ENCODE measurements around the gene OPRPN.

Gene OPRPN

DNA sequence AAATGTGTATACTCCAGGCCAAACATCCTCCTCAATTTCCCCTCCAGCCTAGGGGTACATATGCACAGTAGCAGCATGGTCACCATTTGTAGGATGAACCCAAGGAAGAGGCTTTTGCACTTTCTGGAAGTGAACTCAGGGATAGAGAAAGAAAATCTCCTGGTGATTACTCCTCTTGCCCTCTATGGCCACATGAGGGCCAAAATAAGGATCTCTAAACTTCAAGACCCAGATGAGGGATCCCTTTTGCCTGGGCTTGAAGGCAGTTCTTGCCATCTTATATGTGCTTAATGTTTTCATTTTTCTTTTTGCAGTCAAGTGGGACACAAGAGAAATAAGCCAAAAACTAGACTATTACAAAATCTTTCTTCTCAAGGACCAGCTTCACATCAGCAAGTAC is 44.7 kb downstream of the OPRPN start:
- peaks cover 1% of the 10 kb centered on the region for H3K4me1 ChIP-seq (ENCODE audit: insufficient read depth, low read length, severe bottlenecking)
- no peaks in the 10 kb centered on the region for H3K79me2 ChIP-seq (ENCODE audit: insufficient read depth, low read length)
- TF ChIP-seq, protein P1, sequence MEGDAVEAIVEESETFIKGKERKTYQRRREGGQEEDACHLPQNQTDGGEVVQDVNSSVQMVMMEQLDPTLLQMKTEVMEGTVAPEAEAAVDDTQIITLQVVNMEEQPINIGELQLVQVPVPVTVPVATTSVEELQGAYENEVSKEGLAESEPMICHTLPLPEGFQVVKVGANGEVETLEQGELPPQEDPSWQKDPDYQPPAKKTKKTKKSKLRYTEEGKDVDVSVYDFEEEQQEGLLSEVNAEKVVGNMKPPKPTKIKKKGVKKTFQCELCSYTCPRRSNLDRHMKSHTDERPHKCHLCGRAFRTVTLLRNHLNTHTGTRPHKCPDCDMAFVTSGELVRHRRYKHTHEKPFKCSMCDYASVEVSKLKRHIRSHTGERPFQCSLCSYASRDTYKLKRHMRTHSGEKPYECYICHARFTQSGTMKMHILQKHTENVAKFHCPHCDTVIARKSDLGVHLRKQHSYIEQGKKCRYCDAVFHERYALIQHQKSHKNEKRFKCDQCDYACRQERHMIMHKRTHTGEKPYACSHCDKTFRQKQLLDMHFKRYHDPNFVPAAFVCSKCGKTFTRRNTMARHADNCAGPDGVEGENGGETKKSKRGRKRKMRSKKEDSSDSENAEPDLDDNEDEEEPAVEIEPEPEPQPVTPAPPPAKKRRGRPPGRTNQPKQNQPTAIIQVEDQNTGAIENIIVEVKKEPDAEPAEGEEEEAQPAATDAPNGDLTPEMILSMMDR (IDR thresholded peaks at IDR 0.05; ENCODE audit: low read length): no peak
- TF ChIP-seq EZH2 (IDR thresholded peaks at IDR 0.05; ENCODE audit: borderline replicate concordance, low read length): no peak
- no peaks in the 10 kb centered on the region for H3F3A ChIP-seq (ENCODE audit: insufficient read depth, low read length)
- no peaks in the 10 kb centered on the region for H3K36me3 ChIP-seq (ENCODE audit: insufficient read depth, low read length)
- H3K4me3 ChIP-seq (ENCODE audit: low read depth, low read length, poor library complexity, severe bottlenecking): no peak overlapping the region
- H4K20me1 ChIP-seq (ENCODE audit: insufficient read depth, low read length): no peaks in the 10 kb centered on the region
- no peaks in the 10 kb centered on the region for H3K9me3 ChIP-seq (ENCODE audit: low read length)
- no peak overlapping the region for H3K27ac ChIP-seq (ENCODE audit: low read depth, low read length, poor library complexity, severe bottlenecking)
- H2AFZ ChIP-seq (ENCODE audit: low read length): no peak overlapping the region
- no peaks in the 10 kb centered on the region for H3K9me2 ChIP-seq (ENCODE audit: low read depth, low read length)
- no peak overlapping the region for H3K4me2 ChIP-seq (ENCODE audit: low read length)
- no peaks in the 10 kb centered on the region for H3K27me3 ChIP-seq (ENCODE audit: insufficient read depth, low read length)
- no peak overlapping the region for H3K9ac ChIP-seq (ENCODE audit: low read length)

DNA sequence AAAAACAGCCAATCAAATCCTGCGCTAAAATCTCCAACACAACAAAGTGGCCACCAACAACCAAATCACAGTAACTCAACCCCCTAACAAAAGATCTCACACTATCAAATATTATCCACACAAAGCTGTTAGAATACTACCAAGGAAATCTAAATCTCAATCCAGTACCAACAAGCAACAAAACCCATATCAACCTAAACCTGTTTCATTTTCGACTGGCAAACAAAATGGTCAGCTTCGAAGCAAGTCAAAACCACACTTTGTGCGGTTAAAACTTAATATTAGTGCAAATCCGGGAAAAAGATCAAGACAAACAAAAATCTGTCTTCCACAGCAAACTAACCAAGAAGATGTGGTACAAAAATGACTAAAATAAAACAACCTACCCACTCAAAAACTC is 45.6 kb downstream of the OPRPN start:
- H2AFZ ChIP-seq (ENCODE audit: low read length): no peak overlapping the region
- no peak overlapping the region for H3K4me3 ChIP-seq (ENCODE audit: low read depth, low read length, poor library complexity, severe bottlenecking)
- H3K27ac ChIP-seq (ENCODE audit: low read depth, low read length, poor library complexity, severe bottlenecking): no peak overlapping the region
- no peaks in the 10 kb centered on the region for H3K27me3 ChIP-seq (ENCODE audit: insufficient read depth, low read length)
- H3K36me3 ChIP-seq (ENCODE audit: insufficient read depth, low read length): no peaks in the 10 kb centered on the region
- no peak overlapping the region for H3K4me2 ChIP-seq (ENCODE audit: low read length)
- no peaks in the 10 kb centered on the region for H3K9me3 ChIP-seq (ENCODE audit: low read length)
- no peaks in the 10 kb centered on the region for H3K9me2 ChIP-seq (ENCODE audit: low read depth, low read length)
- TF ChIP-seq, protein P1 (IDR thresholded peaks at IDR 0.05; ENCODE audit: low read length): no peak
- no peak for TF ChIP-seq EZH2 (IDR thresholded peaks at IDR 0.05; ENCODE audit: borderline replicate concordance, low read length)
- no peaks in the 10 kb centered on the region for H4K20me1 ChIP-seq (ENCODE audit: insufficient read depth, low read length)
- H3K4me1 ChIP-seq (ENCODE audit: insufficient read depth, low read length, severe bottlenecking): no peaks in the 10 kb centered on the region
- H3K79me2 ChIP-seq (ENCODE audit: insufficient read depth, low read length): no peaks in the 10 kb centered on the region
- no peaks in the 10 kb centered on the region for H3F3A ChIP-seq (ENCODE audit: insufficient read depth, low read length)
- H3K9ac ChIP-seq (ENCODE audit: low read length): no peak overlapping the region

DNA sequence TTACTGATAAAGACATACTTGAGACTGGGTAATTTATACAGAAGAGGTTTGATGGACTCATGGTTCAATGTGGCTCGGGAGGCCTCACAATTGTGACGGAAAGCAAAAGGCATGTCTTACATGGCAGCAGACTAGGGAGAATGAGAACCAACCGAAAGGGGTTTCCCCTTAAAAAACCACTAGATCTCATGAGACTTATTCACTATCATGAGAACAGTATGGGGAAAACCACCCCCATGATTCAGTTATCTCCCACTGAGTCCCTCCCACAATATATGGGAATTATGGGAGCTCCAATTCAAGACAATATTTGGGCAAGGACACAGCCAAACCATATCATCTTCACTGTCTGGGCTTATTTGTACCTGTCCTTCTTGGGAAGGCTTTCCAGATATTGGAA is 51.5 kb downstream of the OPRPN start:
- no peak overlapping the region for H3K27ac ChIP-seq (ENCODE audit: low read depth, low read length, poor library complexity, severe bottlenecking)
- H3F3A ChIP-seq (ENCODE audit: insufficient read depth, low read length): no peaks in the 10 kb centered on the region
- H3K9me2 ChIP-seq (ENCODE audit: low read depth, low read length): no peaks in the 10 kb centered on the region
- H3K9ac ChIP-seq (ENCODE audit: low read length): no peak overlapping the region
- no peak overlapping the region for H2AFZ ChIP-seq (ENCODE audit: low read length)
- no peaks in the 10 kb centered on the region for H3K36me3 ChIP-seq (ENCODE audit: insufficient read depth, low read length)
- no peaks in the 10 kb centered on the region for H4K20me1 ChIP-seq (ENCODE audit: insufficient read depth, low read length)
- H3K4me2 ChIP-seq (ENCODE audit: low read length): no peak overlapping the region
- TF ChIP-seq, protein P1 (IDR thresholded peaks at IDR 0.05; ENCODE audit: low read length): no peak
- no peak for TF ChIP-seq EZH2 (IDR thresholded peaks at IDR 0.05; ENCODE audit: borderline replicate concordance, low read length)
- H3K79me2 ChIP-seq (ENCODE audit: insufficient read depth, low read length): no peaks in the 10 kb centered on the region
- no peak overlapping the region for H3K4me3 ChIP-seq (ENCODE audit: low read depth, low read length, poor library complexity, severe bottlenecking)
- no peaks in the 10 kb centered on the region for H3K9me3 ChIP-seq (ENCODE audit: low read length)
- no peaks in the 10 kb centered on the region for H3K4me1 ChIP-seq (ENCODE audit: insufficient read depth, low read length, severe bottlenecking)
- no peaks in the 10 kb centered on the region for H3K27me3 ChIP-seq (ENCODE audit: insufficient read depth, low read length)
